GM21723 (cell line): Measurements from ENCODE around the gene ORAI3.

Experiments
- ATAC-seq: cut with Tn5 transposase; IDR thresholded peaks from one replicate; pipeline ENCODE4 v1.9.1; 2021; ENCODE audit warnings: mild to moderate bottlenecking, moderate library complexity; ENCODE audit not compliant: unreplicated experiment

Gene ORAI3

GRCh38 chr16:30987581-30988190 lies 38.8 kb downstream of the ORAI3 start:
- no peak for ATAC-seq

- ATAC-seq, result no peak
These were observed 40.7 kb downstream of the ORAI3 start for GRCh38 chr16:30989469-30990047.

GRCh38 chr16:30990105-30990504 lies 41.2 kb downstream of the ORAI3 start:
- no peak for ATAC-seq

GRCh38 chr16:30991052-30991451 lies 42.2 kb downstream of the ORAI3 start:
- no peak for ATAC-seq

GRCh38 chr16:30992276-30992780 lies 43.5 kb downstream of the ORAI3 start:
- no peak for ATAC-seq

- ATAC-seq, result no peak
These were observed 44.3 kb downstream of the ORAI3 start for GRCh38 chr16:30992931-30993816.

GRCh38 chr16:30995927-30996323 lies 47.1 kb downstream of the ORAI3 start:
- no peak for ATAC-seq

GRCh38 chr16:30996324-30996984 lies 47.6 kb downstream of the ORAI3 start:
- no peak for ATAC-seq

- ATAC-seq, result peak; percentile 69
These were observed 48.3 kb downstream of the ORAI3 start for GRCh38 chr16:30996985-30997724.

GRCh38 chr16:30997725-30998711 lies 49.1 kb downstream of the ORAI3 start:
- ATAC-seq, result no peak

- no peak for ATAC-seq
These were observed 50.2 kb downstream of the ORAI3 start for GRCh38 chr16:30998852-30999761.

- ATAC-seq, result no peak
These were observed 52.0 kb downstream of the ORAI3 start for GRCh38 chr16:31000671-31001382.

GRCh38 chr16:31001507-31002249 lies 52.8 kb downstream of the ORAI3 start:
- no peak for ATAC-seq

GRCh38 chr16:31002250-31002700 lies 53.4 kb downstream of the ORAI3 start:
- ATAC-seq, result no peak

- no peak for ATAC-seq
These were observed 54.0 kb downstream of the ORAI3 start for GRCh38 chr16:31002862-31003341.

- no peak for ATAC-seq
These were observed 54.9 kb downstream of the ORAI3 start for GRCh38 chr16:31003744-31004143.
